ENCODE data around the gene RAB7B.
"Not testable (repeated sequence)": the region's sequence is repeated elsewhere in the genome, so short reads cannot be mapped to it uniquely, and the experiment has no call there.

The RAB7B gene, protein sequence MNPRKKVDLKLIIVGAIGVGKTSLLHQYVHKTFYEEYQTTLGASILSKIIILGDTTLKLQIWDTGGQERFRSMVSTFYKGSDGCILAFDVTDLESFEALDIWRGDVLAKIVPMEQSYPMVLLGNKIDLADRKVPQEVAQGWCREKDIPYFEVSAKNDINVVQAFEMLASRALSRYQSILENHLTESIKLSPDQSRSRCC

DNA sequence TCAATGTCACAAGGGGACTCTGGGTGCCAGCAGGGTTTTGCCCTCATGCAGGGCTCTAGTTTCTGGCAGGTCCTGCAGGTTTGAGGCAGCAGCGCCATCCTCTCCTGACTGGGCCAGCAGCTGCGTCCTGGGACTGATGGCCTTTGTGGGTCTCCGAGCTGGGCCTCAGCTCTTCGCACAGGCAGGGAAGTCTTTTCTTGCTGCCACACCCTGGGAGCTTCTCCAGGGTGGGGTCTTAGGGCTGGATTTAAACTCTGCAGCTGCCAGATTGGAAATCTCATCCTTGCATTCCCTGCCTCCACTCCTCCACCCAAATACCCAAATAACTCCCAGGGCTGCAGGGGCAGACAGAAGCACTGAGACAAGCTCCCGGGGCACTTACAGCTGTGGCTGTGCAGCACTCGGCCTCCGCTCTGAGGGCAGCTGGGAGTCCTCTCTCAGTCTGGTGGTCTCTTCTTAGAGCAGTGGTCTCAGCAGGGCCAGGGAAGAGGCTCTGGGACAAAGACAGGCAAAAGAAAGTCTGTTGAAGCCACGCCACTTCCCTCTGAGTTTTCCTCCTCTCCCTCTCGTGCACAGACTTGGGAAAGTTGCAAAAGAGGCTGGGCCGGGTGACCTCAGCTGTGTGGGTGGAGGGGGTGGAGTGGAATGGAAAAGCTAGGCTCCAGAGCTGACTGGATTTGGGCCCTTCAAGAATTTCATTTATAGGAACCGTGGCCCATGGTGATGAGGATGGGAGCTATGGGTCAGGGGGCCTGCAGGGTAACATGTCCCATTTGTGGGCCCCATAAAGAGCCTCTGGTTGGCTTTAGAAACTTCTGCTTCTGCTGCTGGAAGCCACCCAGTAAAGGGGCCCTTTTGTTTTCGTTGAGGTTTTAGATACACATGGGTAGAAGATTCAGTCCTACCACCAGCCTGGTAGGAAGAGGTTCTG is at the start of gene RAB7B:
Gene RAB7B (minus strand): TSS at position 525 of the 931 bp plus-strand sequence. CDS start 9,260 bp downstream, outside the sequence.
- no peak for DNase-seq

DNA sequence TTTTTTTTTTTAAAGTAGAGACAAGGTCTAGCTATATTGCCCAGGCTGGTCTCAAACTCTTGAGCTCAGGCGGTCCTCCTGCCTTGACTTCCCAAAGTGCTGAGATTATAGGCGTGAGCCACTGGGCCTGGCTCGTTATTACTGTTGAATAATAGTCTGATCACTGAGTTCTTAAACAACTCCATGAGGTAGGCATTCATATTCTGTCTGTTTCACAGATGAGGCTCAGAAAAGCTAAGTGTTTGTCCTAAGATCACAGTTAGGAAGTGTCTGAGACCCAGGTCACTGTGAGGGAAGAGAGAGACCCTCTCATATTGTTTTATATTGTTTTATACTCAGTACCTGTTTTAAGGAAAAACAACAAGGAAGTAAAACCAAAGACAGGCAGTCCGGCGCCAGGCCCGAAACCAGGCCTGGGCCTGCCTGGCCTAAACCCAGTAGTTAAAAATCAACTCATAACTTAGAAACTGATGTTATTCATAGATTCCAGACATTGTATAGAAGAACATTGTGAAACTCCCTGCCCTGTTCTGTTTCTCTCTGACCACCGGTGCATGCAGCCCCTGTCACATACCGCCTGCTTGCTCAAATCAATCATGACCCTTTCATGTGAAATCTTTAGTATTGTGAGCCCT is 49.2 kb upstream of the RAB7B start:
- not testable (repeated sequence) for DNase-seq

DNA sequence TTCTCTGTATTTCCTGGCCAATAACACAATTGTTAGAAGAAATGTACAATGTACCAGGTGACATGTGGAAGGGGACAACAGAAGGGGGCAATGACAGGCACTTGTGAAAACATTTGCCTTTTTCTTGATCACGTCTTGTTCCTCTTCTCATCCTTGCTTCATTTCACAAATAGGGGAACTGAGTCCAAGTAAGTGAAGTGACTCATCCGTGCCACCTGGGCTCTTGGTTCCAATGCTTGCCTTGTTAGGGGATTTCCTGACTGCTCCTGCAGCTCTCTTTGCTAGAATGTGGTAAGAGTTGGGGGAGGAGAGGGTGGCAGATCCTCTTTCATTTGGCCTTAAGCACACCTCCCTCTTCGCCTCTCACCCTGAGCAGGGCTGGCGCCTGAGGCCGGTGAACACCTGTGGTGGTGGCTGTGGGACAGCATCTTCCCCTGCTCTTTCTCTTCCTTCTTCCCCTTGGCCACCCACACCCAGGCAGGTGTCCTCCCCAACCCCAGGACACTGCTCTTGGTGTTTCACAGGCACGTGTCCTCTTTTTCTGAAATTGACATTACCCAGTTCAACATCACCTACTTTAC is 47.5 kb upstream of the RAB7B start:
- DNase-seq: no peak

DNA sequence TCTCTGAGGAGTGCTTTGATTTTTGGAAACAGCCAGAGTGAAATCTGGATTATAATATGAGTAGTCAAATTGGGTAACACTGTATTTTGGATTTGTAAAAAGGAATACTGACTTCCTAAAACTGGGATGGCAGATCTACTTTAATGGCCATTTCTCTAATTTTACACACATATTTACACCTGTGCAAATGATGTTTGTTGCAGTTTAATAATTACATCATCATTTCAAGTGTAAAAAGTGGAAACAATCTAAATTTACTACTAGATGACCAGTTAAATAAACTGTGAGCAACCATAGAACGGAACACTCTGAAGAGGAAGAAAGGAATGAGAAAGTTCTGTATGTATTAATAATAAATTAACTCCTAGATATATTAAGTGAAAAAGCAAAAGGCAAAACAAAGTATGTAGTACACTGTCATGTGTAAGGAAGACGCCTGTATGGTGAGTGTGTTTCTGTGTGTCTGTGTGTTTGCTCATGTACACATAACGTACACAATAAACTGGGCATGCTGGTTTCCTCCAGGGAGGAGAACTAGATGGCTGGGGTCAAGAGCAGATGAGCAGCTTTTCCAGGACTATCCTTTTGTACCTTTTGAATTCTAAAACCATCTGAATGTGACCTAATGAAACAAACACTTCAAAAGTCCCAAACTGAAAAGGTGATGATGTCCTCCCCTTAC is 46.9 kb upstream of the RAB7B start:
- DNase-seq: no peak

DNA sequence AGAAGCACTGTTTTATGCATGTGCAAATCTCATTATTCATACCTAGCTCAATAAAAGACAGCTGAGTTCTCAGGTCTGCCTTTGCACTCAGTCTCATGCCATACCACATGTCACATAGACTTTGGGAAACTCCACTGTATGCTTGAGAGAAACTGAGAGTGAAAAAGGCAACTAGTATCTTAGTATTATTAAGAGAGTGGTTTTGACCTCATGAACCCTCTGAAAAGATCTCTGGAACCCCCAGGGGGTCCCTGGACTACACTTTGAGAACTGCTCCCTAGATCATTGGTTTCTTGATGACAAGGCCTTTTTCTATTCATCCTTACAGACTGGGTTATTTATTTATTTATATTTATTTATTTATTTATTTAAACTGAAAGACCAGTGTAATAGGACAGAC is 46.1 kb upstream of the RAB7B start:
- DNase-seq: no peak

DNA sequence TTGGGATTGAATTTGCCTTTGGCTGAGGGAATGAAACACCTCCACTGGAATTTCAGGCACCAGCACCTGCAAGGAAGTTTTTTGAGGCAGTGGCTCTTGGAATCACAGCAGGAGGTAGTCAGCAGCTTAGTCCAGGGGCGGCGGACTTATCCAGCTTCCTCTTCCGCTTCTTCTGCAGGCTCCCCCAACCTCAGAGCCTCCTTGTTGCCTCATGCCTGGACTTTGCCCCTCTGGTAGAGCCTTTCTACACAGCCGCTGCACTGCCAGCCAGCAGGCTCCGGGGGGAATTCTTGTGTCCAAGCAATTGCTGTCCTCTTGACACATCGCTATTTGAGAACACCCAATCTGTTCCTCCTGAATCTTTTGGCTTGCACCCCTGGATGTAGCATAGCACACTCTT is 45.4 kb upstream of the RAB7B start:
- DNase-seq: no peak

DNA sequence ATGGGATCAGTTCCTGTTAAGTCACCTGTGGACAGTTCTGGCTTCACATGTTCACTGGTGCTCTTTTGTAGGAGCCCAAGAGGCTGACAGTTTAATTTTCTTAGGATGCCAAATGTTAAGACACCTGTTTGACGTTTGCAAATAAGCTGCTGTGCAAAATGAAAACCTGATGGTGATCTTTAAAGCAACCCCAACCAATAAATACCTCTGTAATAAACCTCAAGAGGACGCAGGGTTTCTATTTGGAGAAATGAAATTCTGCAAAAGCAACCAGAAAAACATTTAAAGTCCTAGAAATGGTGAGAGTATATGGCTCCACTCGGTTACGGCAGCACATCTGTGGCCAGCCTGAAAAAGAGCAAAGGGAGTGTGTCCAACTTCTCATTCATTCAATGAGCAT is 44.1 kb upstream of the RAB7B start:
- no peak for DNase-seq

DNA sequence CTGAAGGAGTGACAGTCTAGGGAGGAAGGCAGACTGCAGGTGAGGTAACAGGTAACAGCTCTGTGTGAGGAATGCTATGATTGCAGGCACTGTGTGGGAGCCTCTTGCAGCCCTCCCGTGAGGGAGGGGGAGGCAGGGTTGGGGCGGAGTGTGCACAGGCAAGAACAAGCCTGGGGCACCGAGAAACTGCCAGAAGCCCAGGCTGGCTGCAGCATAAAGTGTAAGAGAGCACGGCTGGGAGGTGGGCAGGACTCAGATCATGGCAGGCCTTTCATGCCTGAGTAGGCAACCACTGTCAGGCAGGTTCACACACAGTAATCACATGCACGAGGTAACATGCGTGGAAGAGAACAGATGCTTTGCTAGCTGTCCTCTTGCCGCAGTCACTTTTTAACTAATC is 38.4 kb upstream of the RAB7B start:
- DNase-seq: no peak

DNA sequence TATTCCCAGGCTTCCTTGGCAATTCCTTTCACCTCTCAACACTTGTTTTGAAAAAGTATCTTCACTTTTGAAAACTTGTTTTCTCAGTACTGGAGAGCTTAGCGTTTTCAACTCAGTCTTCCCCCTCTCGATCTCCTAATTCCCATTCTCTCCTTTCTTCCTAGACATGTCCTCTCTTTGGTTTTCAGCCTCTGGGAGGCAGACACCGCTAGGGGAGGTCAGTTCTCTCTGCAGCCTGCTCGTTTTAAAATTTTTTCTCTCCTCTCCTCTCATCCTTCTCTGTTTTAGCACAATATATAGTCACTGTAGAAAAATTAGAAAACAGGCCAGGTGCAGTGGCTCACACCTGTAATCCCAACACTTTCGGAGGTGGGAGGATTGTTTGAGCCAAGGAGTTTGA is 37.1 kb upstream of the RAB7B start:
- no peak for DNase-seq

DNA sequence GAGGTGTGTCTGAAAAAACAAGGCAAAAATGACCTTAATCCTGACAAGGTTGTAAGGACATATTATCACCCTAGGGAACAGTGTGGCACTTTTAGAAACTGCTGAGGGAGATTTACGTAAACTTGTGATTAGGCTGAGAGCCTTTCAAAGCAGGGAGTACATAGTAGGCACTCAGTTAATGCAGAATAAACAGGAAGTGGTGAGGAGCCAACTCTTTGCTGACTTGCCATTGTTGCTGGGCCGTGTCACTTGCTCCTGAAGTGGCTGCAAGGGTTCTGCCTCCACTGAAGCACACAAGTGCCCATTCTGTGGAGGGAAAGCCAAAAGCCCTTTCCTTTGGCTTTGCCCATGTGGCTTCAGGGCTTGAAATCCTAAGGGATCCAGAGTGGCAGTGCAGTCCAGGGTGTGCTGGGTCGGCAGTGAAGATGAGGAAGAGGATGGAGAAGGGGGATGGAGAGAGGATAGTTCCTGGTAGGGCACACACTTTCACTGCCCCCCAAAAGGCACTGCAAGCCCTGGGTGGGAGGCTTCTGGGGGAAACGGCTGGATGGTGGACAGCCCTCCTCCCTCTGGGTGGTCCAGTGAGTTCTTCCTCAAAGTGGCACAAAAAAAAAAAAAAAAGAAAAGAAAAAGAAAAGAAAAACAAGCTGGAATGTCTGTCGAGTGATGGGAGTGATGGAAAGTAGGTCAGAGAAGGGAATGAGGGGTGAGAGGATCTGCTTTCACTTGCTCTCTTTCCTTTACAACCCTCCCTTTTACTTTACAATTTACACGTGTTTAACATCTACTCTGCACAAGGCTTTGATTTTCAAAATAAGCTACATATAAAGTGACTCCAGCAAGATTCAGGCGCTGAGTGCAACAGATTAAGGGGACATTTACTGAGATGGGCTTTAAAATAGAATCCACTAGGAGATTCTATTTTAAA is 36.1 kb upstream of the RAB7B start:
- no peak for DNase-seq

DNA sequence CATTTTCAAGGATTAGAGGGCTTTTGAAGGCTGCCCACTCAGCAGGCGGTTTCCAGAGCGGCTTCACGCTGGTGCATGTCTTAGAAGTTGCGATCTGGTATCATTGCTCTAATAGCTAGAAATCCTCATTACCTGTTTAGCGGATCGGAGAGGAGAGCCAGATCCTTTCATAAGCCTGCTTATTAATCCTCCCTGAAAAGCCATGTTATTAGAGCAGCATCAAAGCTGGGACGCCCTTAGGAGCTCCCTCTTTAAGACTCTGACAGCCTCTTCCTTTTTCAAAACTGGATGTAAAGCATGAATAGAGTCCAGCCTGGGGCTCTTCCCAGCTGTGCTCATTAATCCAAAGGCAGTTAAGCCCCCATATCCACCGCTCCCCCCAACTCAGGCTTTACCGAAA is 34.4 kb upstream of the RAB7B start:
- peak; percentile 4 for DNase-seq

DNA sequence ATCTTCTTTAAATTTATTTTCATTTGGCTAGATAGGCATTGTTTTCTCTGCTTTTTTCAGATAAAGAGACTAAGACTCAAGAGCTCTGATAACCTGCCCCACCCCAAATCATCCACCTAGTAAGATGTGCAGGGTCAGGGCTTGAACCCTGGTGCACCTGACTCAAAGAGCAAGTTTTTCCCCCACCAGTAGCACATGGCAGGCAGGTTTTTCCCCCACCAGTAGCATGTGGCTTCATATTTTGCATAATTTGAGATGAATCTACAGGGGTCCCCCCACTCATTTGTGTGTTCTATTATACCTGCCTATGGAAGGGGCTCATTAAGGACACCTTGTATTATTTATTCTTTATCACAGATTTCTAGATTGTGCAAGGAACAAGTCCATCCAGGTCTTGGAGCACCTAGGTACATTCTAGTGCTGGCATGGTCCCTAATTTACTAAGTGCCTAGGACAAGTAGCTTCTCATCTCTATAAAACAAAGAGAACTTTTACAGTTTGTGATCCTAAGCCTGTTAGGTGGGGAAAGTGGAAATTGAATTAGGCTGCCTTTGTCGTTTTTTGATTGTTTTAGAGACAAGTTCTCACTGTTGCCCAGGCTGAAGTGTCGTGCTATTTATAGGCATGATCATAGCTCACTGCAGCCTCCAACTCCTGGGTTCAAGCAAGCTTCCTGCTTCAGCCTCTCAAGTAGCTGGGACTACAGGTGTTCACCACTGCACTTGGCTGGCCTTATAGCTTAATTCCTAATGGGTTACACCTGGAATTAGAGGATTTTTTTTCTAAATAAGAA is 33.7 kb upstream of the RAB7B start:
- no peak for DNase-seq

DNA sequence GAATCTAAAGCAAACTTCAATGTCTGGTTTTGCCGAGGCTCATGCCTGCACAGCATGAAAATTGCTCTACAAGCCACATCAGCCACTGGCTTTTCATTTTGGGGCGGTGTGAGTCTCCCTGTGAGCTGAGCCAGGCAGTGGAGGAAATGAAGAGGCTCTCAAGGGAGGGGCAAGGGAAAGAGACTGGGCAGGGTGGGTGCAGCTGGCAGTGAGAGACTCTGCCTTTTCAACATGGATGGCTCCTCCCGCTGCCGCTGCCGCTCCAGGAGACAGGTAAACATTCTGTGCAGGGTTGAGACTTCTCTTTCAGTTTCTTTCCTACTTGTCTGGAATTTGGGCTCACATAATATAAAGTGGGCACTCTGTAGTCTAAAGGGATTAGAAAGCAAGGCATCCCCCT is 31.8 kb upstream of the RAB7B start:
- peak; percentile 44 for DNase-seq

DNA sequence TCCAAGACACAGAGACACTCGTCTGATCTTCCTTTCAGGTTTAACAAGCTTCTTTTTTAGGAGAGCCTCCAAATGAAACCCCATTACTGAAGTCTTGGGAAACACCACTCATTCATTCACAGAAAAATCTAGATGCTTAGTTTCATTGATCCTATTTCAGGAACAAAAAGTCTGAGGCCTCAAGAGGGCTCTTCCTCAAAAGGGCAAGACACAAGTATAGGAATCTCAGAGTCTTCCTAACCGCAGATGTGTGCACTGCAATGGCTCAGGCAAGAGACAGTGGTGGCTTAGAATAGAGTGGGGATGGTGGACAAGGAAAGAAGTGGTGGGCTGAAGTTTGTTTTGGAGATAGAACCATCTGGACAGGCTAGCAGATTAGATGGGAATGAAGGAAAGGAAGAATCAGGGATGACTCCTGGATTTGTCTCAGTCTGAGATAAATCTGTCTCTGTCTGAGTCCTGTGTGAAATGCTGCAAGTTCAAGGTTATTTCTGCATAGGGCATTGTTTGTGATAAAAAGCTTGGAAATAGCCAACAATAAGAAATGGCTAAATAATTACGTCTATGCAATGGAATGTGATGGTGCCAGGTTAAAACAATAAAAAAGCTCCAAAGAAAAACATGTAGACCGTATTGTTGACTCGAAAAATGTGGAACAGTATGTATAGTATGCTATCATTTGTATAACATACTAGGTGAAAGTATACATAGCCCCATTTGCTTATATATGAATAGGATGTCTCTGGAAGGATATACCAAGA is 29.4 kb upstream of the RAB7B start:
- no peak for DNase-seq

DNA sequence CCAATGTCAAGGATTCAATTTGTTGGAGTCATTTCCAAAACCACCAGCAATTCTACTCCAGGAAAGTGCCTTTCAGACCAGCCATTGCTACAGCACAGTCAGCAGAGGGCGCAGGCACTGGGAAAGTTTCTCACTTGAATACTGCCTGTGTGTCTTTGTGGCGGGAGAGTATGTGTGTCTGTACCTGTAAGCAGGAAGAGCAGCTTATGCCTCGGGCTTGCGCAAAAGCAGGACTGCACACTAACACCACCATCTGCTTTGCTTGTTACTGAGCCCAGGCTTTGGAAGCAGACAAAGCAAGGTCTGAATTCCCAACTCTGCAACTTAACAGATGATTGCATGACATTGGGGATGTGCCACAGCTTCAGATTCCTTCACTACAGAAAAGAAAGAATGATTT is 27.5 kb upstream of the RAB7B start:
- peak; percentile 22 for DNase-seq

DNA sequence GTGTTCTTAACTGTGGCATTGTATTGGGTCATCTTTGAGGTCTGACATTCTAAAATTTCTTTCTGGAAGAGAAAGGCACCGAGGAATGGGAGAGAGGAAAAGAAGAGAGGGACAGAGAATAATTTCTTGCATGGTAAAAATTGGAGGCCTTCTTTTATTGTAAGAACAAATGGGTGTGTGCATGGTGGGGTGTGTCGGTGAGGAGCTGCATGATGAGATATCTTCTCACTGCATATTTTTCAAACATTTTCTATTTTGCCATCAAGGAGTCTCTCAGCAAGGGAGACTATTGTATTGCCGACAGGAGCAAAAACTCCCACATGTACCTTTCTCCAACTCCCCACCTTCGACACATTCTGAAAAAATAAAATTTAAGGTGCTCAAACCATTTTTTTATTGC is 27.0 kb upstream of the RAB7B start:
- no peak for DNase-seq

DNA sequence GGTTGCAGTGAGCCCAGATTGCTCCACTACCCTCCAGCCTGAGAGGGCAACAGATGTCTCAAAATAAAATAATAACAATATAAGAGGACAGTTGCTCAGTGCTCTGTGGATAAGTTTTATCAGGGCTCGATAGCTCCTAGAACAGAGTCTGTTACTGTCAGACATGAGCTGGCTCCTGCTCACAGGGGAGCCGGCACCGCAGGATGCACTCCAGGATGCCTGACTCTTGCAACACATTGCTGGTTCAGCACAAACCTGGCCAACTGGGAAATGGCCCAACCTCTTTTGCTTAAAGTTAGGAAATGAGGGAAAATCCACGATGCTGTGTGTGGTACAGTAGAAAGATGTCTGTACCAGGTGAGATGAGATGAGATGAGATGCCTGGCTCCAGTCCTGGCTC is 26.3 kb upstream of the RAB7B start:
- no peak for DNase-seq

DNA sequence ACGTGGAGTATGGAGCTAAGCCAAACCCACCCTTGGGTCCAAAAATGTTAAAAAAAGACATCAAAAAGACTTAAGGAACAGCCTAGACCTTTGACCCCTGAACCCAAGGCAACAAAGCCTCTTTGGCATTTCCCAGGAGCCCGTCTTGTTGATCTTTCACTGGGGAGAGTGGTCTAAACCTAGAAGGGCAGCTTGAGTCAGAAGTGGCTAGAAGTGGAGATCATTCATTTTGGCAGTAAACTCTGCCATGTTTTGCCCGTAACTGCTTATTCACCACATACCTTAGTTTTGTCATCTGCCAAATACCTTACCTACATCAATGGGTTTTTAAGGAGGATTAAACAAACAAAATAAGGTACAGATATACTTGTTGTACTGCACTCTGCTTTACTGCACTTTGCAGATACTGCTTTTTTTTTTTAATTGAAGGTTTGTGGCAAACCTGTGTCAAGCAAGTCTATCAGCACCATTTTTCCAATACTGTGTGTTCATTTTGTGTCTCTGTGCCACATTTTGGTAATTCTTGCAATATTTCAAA is 22.2 kb upstream of the RAB7B start:
- no peak for DNase-seq

DNA sequence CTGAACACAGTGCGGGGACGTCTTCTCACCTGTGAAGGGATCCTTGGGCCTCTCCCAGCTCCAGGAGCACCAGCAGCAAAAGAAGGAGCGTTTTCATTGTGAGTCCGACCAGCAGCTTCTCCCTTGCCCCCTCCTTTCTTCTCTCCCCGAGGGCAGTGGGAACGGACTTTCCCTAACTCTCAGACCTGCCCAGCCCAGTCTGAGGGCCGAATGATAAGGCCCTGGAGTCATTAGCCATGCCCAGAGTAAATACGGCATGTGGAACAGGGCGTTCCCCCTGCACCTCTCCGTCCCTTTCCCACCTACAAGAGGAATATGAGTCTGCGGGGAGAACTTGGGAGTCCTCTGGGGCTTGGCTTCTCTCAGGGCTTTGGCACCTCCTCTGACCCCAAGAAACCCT is 20.5 kb upstream of the RAB7B start, which contains the start of gene CTSE:
Gene CTSE (minus strand): TSS at position 201 of the 400 bp plus-strand sequence. CDS start 104 bp downstream, at position 97.
- no peak for DNase-seq

DNA sequence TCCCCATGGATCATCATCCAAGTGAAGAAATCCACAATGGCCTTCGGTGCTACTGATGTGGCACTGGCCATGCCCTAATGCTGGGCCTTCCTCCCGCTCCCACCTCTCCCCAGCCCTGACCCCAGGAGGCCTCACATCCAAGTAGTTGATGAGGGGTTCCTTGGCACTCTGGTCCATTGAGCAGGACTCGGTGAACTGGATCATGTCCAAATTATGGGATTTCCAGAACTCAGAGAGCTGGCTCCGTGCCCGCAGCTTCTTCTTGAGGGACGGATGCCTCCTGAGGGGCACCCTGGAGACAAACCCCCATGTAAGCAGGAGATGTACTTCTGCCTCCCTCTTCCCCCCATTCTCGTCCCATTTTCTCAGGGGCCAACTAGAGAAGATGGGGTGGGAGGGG is 19.6 kb upstream of the RAB7B start:
- DNase-seq: no peak
